ENCODE measurements around the gene AAMDC.
"Not testable (repeated sequence)": the region's sequence is repeated elsewhere in the genome, so short reads cannot be mapped to it uniquely, and the experiment has no call there.

AAMDC gene

DNA sequence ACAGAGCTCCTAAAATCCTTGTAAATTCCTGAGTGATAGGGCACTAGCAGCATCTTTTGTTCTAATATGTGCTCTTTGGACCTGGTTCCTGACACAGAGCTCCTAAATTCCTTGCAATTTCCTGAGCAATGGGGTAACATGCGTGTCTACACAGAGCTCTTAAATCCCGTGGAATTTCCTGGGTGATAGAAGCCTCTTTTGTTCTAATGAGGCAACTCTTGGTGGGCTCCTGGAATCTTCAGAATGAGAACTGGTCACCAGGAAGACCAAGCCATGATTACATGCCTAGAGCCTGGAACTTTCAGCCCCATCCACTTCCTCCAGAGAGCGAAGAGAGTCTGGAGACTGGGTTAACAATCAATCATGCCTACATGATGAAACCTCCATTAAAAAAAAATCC is 19.5 kb upstream of the AAMDC start:
- H3K4me1 Mint-ChIP-seq = peaks cover 31 to 60% of the 10 kb centered on the region in 2 donors
- DNase-seq = no peak
- peak overlapping the region; percentile 17 for H3K27ac Mint-ChIP-seq

DNA sequence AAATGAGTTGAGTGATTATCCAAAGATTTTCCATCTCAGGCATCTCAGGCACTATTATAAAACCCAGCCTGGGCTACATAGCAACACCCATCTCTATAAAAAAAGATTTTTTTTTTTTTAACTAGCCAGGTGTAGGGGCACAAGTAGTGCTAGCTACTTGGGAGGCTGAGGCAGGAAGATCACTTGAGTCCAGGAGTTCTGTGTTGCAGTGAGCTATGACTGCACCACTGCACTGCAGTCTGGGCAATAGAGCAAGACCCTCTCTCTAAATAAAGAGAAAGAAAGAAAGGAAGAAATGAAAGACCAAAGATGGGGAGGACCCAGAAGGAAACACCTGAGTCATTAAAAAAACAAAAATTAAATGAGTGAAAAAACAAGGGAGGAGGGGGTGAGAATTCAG is 14.5 kb upstream of the AAMDC start:
- DNase-seq (no peak), ATAC-seq (replicated peaks) (no peak)
- Mint-ChIP-seq H3K4me3 (no peak overlapping the region), H3K4me1 (peaks cover 25 to 51% of the 10 kb centered on the region in 2 donors), H3K36me3 (peaks cover 8 to 16% of the 10 kb centered on the region in 2 donors), H3K27ac (no peak overlapping the region), H3K9me3 (no peaks in the 10 kb centered on the region), H3K27me3 (no peaks in the 10 kb centered on the region)

More for the DNA sequence above, 19.5 kb upstream of the AAMDC start:
- no peaks in the 10 kb centered on the region for H3K27me3 Mint-ChIP-seq
- no peak for ATAC-seq (replicated peaks)
- H3K36me3 Mint-ChIP-seq = peaks cover 11 to 20% of the 10 kb centered on the region in 2 donors
- peaks cover 0 to 3% of the 10 kb centered on the region in 2 donors for H3K9me3 Mint-ChIP-seq
- H3K4me3 Mint-ChIP-seq = no peak overlapping the region

DNA sequence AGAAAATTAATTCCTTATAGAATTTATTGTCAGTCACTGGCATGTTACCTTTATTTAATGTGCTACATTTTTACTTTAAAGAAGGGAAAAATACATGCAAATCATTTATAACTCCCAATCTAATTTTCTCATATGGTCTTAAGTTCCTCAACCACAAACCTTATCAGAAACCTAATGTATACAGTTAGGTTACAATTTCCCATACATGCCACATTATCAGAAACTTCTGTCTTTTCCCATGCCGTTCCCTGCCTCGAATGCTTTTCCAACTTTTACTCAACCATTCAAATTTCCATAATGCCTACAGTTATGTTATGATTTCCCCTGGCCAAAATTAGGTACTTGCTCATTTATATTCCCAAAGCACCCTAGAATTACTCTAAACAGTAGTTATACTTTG is 14.0 kb upstream of the AAMDC start:
- ATAC-seq (replicated peaks) = no peak
- no peak for DNase-seq
- H3K9me3 Mint-ChIP-seq = no peaks in the 10 kb centered on the region
- no peaks in the 10 kb centered on the region for H3K27me3 Mint-ChIP-seq
- H3K4me3 Mint-ChIP-seq = no peak overlapping the region
- H3K27ac Mint-ChIP-seq = no peak overlapping the region
- H3K36me3 Mint-ChIP-seq = peaks cover 9 to 17% of the 10 kb centered on the region in 2 donors
- H3K4me1 Mint-ChIP-seq = peaks cover 27 to 47% of the 10 kb centered on the region in 2 donors

DNA sequence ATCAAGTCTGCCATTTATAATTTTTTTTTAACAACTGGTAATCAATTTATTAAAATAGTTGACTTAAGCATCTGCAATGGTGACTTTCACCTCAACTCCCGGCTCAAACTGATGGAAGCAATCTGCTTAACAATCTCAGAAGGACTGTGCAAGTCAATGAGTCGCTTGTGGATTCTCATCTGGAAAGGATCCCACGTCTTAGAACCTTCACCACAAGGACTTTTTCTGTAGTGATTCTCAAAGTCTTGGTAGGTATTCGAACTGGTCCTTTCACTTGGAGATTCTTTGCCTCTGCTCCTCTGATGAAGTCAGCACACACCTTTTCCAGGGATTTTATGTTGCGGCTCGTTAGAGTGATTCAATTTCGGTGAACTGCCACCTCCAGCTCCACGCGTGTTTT is 7.7 kb upstream of the AAMDC start:
- DNase-seq (no peak), ATAC-seq (replicated peaks) (no peak)
- Mint-ChIP-seq H3K9me3 (peaks cover 3 to 4% of the 10 kb centered on the region in 2 donors), H3K36me3 (peaks cover 15 to 23% of the 10 kb centered on the region in 2 donors), H3K4me1 (peaks cover 18 to 40% of the 10 kb centered on the region in 2 donors), H3K27me3 (no peaks in the 10 kb centered on the region), H3K4me3 (no peak overlapping the region), H3K27ac (no peak overlapping the region)

DNA sequence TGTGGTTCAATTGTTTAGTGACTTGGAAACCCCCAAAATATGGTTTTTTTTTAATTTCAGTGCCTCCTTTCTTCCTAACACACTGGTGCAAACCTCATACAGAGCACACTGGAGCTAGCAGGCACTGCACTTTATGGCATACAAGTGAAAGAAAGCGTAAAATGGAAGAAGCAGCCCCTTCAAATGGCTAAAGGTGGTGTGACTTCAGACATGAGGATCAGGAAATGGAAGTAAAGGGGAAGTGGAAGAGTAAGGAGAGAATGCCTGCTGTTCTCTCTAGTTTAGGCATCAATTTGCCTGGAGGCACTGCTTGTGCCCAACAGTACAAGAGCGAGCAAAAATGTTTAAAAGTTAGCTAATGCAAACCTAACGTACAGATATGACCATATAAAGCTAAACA is 6.1 kb upstream of the AAMDC start:
- H3K4me3 Mint-ChIP-seq = no peak overlapping the region
- peaks cover 18 to 45% of the 10 kb centered on the region in 2 donors for H3K4me1 Mint-ChIP-seq
- DNase-seq = no peak
- H3K36me3 Mint-ChIP-seq = peaks cover 15 to 28% of the 10 kb centered on the region in 2 donors
- ATAC-seq (replicated peaks) = no peak
- no peaks in the 10 kb centered on the region for H3K27me3 Mint-ChIP-seq
- peaks cover 3 to 4% of the 10 kb centered on the region in 2 donors for H3K9me3 Mint-ChIP-seq
- H3K27ac Mint-ChIP-seq = no peak overlapping the region

DNA sequence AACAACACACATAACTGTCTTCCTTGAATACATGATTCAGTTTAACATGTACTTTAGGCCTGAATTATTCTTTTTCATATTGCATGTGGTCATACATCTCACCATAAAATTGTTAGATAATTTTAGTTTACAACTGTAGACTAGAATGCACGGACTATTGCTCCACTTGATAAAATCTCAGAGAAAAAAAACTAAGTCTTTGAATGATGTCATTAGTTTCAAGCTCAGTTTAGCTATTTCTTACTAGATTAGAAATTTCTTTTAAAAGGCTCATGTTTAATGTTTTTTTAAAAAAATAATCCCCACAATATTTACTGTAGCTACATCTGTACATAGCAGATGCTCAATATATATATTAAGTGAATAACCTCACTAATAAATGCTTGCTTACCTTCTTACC is 5.5 kb upstream of the AAMDC start:
- Mint-ChIP-seq H3K27me3 (no peaks in the 10 kb centered on the region), H3K36me3 (peaks cover 17 to 28% of the 10 kb centered on the region in 2 donors)

DNA sequence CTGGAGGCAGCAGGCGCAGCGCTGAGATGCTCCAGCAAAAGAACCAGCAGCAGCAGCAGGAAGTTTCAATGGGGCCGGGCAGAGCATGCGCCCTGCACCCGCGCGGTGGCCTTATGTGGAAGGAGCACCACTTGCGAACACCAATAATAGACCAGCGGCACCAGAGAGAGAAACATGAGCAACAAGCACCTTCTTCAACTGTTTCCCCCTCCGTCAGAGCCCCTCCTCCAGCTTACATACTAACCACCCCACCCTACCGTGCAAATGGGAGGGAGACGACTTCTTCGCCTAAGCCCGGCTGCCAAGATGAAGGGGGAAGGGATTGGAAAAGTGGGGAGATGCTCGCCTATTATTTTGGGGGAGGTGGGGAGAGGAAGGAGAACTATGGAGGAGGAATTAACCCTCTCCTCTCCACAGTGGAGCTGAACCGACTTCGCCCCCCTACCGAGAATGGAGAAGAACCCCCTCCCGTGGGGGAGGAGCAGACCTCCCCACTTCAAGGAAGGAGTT is 1.5 kb upstream of the AAMDC start:
- H3K27me3 Mint-ChIP-seq = no peaks in the 10 kb centered on the region

More for the DNA sequence above, 5.5 kb upstream of the AAMDC start:
- DNase-seq = no peak
- no peak overlapping the region for H3K27ac Mint-ChIP-seq
- no peak for ATAC-seq (replicated peaks)
- peaks cover 3 to 4% of the 10 kb centered on the region in 2 donors for H3K9me3 Mint-ChIP-seq
- no peak overlapping the region for H3K4me3 Mint-ChIP-seq
- peaks cover 14 to 39% of the 10 kb centered on the region in 2 donors for H3K4me1 Mint-ChIP-seq

DNA sequence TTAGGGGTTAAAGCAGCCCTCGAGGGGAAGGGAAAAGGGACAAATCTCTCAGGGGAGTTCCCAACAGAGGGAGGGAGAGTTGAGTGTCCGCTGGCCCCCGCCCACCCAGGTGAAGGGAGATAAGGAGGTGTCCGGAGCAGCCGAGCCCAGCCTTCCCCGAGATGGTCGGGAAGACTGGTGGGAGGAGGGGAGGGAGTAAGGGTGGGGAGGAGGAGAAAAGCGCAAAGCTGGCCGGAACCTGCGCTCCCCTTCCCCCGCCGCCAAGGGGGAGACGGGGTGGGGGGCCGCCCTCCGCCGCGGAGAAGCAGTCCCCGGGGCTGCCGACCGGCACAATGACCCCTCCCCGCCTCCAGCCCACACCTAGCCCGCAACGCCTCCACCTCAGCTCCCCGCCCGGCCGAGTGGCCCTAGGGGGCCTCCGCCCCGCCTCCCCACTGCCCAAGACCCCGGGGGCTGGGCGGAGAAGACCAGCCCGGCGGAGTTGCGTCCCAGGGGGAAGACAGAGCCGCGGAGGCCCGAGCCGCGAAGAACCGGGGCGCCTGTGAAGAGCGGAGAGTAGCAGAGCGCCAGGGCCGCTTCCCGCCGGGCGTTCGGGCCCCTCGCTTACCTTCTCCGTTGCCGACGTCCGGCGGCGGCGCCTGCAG is 901 bp upstream of the AAMDC start:
- H3K27me3 Mint-ChIP-seq = no peaks in the 10 kb centered on the region
- no peaks in the 10 kb centered on the region for H3K9me3 Mint-ChIP-seq
- ATAC-seq (replicated peaks) = peak; percentile 18 to 26
- H3K36me3 Mint-ChIP-seq = peaks cover 6 to 7% of the 10 kb centered on the region in 2 donors
- peaks cover 14 to 32% of the 10 kb centered on the region in 2 donors for H3K4me1 Mint-ChIP-seq
- H3K27ac Mint-ChIP-seq = peak overlapping the region; percentile 99
- peak overlapping the region; percentile 96 to 100 for H3K4me3 Mint-ChIP-seq
- peak; percentile 35 for DNase-seq

More for the DNA sequence above, 1.5 kb upstream of the AAMDC start:
- H3K4me1 Mint-ChIP-seq = peaks cover 17 to 37% of the 10 kb centered on the region in 2 donors
- H3K4me3 Mint-ChIP-seq = peak overlapping the region; percentile 96 to 100
- DNase-seq (peak; percentile 79), ATAC-seq (replicated peaks) (peak; percentile 72 to 73)
- peak overlapping the region; percentile 95 for H3K27ac Mint-ChIP-seq
- H3K36me3 Mint-ChIP-seq = peaks cover 10 to 11% of the 10 kb centered on the region in 2 donors
- peaks cover 3 to 4% of the 10 kb centered on the region in 2 donors for H3K9me3 Mint-ChIP-seq

DNA sequence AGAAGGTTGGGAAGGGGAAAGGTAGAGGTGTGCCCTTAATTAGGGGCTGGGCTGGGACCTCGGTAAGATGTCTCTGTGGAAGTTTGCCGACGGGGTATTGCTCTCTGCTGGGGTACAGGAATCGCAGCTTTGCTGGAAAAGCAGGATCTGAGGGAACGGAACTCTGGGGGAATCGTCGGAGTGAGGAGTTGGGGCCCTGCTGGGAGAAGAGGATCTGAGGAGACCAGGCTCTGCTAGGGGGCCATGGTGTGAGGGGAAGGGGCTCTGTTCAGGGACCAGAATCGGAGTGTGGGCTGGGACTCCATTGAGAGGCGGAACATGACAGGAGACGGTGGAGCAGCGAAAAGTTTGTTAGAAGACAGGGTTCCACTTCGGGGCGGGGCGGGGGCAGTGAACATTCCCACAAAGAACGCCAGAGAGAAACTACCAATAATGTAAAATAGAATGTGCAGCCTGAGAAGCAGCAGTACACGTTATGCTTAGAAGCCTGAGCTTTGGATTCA is 456 bp downstream of the AAMDC start:
- H3K36me3 Mint-ChIP-seq = peaks cover 4 to 5% of the 10 kb centered on the region in 2 donors
- H3K27me3 Mint-ChIP-seq = no peaks in the 10 kb centered on the region
- peak overlapping the region; percentile 99 for H3K27ac Mint-ChIP-seq
- DNase-seq (no peak), ATAC-seq (replicated peaks) (no peak)
- H3K4me3 Mint-ChIP-seq = peak overlapping the region; percentile 96 to 100
- H3K9me3 Mint-ChIP-seq = no peaks in the 10 kb centered on the region
- peaks cover 10 to 25% of the 10 kb centered on the region in 2 donors for H3K4me1 Mint-ChIP-seq

DNA sequence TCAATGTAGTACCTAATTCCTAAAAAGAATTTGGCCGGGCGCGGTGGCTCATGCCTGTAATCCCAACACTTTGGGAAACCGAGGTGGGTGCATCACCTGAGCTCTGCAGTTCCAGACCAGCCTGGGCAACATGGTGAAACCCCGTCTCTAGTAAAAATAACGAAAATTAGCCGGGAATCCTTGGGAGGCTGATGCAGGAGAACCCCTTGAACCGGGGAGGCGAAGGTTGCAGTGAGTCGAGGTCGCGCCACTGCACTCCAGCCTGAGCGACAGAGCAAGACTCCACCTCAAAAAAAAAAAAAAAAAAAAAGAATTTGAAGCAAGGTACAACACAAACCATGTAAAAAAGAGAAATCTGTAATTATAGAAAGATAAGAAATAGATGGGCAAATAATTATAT is 1.2 kb downstream of the AAMDC start:
- not testable (repeated sequence) for ATAC-seq (replicated peaks); H3K4me3 Mint-ChIP-seq; H3K36me3 Mint-ChIP-seq; DNase-seq; H3K27ac Mint-ChIP-seq; H3K9me3 Mint-ChIP-seq; H3K27me3 Mint-ChIP-seq
- peaks cover 9 to 18% of the 10 kb centered on the region in 2 donors for H3K4me1 Mint-ChIP-seq

DNA sequence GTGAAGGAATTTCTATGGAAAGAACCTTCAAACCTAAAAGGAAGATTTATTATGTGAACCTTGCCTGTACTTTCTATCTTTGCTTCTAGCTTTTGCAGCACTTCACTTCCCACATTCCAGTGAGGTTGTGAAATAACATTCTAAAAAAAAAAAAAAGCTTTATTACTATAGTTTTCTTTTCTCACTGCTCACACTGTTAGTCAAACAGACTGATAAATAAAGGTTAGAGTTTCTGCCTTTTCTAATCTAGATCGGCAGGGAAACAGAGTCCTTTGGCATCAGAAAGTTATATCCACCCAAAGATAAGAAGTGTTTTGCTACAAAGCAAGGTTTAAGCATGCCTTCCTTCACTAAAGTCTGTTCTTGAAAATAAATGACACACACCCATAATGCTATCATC is 2.8 kb downstream of the AAMDC start:
- Mint-ChIP-seq H3K4me3 (no peak overlapping the region), H3K27me3 (no peaks in the 10 kb centered on the region), H3K4me1 (peaks cover 7 to 15% of the 10 kb centered on the region in 2 donors), H3K27ac (no peak overlapping the region), H3K36me3 (peaks cover 2 to 5% of the 10 kb centered on the region in 2 donors), H3K9me3 (no peaks in the 10 kb centered on the region)
- ATAC-seq (replicated peaks) (no peak), DNase-seq (no peak)

DNA sequence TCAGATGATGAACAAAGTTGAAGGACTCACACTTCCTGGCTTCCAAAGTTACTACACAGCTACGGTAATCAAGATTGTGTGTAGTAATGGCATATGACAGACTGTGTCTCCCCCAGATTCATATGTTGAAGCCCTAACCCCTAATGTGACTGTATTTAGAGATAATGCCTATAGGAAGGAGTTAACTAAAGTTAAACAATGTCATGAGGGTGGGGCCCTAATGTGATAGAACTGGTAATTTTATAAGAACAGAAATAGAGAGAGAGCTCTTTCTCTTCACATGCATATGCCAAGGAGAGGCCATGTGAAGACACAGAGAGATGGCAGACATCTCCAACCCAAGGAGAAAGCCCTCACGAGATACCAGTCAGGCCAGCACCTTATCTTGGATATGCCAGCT is 8.0 kb downstream of the AAMDC start:
- Mint-ChIP-seq H3K4me3 (no peak overlapping the region), H3K4me1 (no peaks in the 10 kb centered on the region), H3K27me3 (no peaks in the 10 kb centered on the region), H3K9me3 (no peaks in the 10 kb centered on the region), H3K27ac (no peak overlapping the region), H3K36me3 (no peaks in the 10 kb centered on the region)
- ATAC-seq (replicated peaks) (no peak), DNase-seq (no peak)

DNA sequence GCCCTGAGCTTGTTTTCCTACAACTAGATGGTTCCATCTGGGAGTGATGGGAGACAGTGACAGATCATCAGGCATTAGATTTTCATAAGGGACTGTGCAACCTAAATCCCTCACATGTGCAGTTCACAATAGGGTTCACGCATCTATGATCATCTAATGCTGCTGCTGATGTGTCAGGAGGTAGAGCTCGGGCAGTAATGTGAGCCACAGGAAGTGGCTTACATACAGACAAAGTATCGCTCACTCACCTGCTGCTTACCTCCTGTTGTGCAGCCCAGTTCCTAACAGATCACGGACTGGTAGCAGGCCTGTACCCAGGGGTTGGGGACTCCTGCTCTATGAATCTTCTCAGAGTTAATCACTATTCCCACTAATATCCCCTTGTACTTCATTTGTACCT is 12.4 kb downstream of the AAMDC start:
- no peaks in the 10 kb centered on the region for H3K4me1 Mint-ChIP-seq
- H3K9me3 Mint-ChIP-seq = no peaks in the 10 kb centered on the region
- no peak overlapping the region for H3K4me3 Mint-ChIP-seq
- H3K27ac Mint-ChIP-seq = no peak overlapping the region
- no peaks in the 10 kb centered on the region for H3K27me3 Mint-ChIP-seq
- H3K36me3 Mint-ChIP-seq = no peaks in the 10 kb centered on the region
- no peak for DNase-seq
- no peak for ATAC-seq (replicated peaks)

DNA sequence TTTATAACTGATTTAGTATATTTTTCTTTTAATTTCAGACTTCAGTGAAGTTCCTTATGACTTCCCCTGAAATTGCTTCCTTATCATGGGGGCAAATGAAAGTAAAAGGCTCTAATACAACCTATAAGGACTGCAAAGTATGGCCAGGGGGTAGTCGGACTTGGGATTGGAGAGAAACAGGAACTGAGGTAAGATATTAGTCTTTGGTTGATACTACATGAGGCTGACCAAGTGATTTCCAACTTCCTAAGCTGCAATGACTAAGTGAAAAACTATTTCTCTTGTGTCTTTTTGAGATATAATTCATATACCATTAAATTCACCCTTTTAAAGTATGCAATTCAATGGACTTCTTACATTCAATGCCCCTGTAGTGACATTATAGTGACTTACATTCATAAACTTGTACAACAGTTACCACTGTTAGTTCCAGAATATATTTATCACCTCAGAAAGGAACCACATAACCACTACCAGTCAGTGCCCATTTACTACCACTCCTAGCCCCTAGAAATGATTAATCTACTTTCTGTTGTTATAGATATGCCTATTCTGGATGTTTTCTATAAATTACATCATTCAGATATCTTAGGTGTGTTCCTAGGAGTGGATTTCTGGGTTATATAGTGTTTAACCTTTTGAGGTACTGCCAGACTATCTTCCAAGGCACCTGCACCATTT is 21.6 kb downstream of the AAMDC start:
- no peak overlapping the region for H3K4me3 Mint-ChIP-seq
- no peaks in the 10 kb centered on the region for H3K27me3 Mint-ChIP-seq
- peaks cover 23 to 51% of the 10 kb centered on the region in 2 donors for H3K36me3 Mint-ChIP-seq
- H3K27ac Mint-ChIP-seq = peak overlapping the region; percentile 54
- peaks cover 8 to 16% of the 10 kb centered on the region in 2 donors for H3K9me3 Mint-ChIP-seq
- H3K4me1 Mint-ChIP-seq = peaks cover 0 to 6% of the 10 kb centered on the region in 2 donors
- DNase-seq (no peak), ATAC-seq (replicated peaks) (no peak)
